ENCODE results near the gene FCHO2.
"Not testable (repeated sequence)": the region's sequence is repeated elsewhere in the genome, so short reads cannot be mapped to it uniquely, and the experiment has no call there.

The FCHO2 gene

GRCh38 chr5:72956324-72957140, 691 bp downstream of the FCHO2 start:
- peak; percentile 1 to 4 for DNase-seq

GRCh38 chr5:72957337-72957736, 1.5 kb downstream of the FCHO2 start:
- DNase-seq = no peak

GRCh38 chr5:72959257-72959656, 3.4 kb downstream of the FCHO2 start:
- DNase-seq = no peak

GRCh38 chr5:72974481-72974880, 18.6 kb downstream of the FCHO2 start:
- not testable (repeated sequence) for DNase-seq

- not testable (repeated sequence) for DNase-seq
Observed at GRCh38 chr5:72976810-72977209, 21.0 kb downstream of the FCHO2 start.

- DNase-seq = no peak
Observed at GRCh38 chr5:72985719-72986118, 29.9 kb downstream of the FCHO2 start.

- no peak for DNase-seq
Observed at GRCh38 chr5:72988769-72989168, 32.9 kb downstream of the FCHO2 start.

- DNase-seq = no peak
Observed at GRCh38 chr5:72991394-72991793, 35.6 kb downstream of the FCHO2 start.

- no peak for DNase-seq
Observed at GRCh38 chr5:72994578-72994977, 38.7 kb downstream of the FCHO2 start.

- no peak for DNase-seq
Observed at GRCh38 chr5:72996632-72997031, 40.8 kb downstream of the FCHO2 start.

- DNase-seq = no peak
Observed at GRCh38 chr5:72999916-73000315, 44.1 kb downstream of the FCHO2 start.

- DNase-seq = no peak
Observed at GRCh38 chr5:73005886-73006285, 50.0 kb downstream of the FCHO2 start.

GRCh38 chr5:73007051-73007450, 51.2 kb downstream of the FCHO2 start:
- DNase-seq = no peak

- DNase-seq = no peak
Observed at GRCh38 chr5:73008831-73009230, 53.0 kb downstream of the FCHO2 start.

GRCh38 chr5:73011612-73012011, 55.8 kb downstream of the FCHO2 start:
- DNase-seq = not testable (repeated sequence)

GRCh38 chr5:73018892-73019291, 63.1 kb downstream of the FCHO2 start:
- DNase-seq = no peak

GRCh38 chr5:73019766-73020165, 63.9 kb downstream of the FCHO2 start:
- no peak for DNase-seq

- DNase-seq = no peak
Observed at GRCh38 chr5:73022471-73023169, 66.8 kb downstream of the FCHO2 start.

- not testable (repeated sequence) for DNase-seq
Observed at GRCh38 chr5:73024946-73025544, 69.2 kb downstream of the FCHO2 start.

- DNase-seq = no peak
Observed at GRCh38 chr5:73027361-73027760, 71.5 kb downstream of the FCHO2 start.

- DNase-seq = no peak
Observed at GRCh38 chr5:73027816-73028215, 72.0 kb downstream of the FCHO2 start.

- DNase-seq = no peak
Observed at GRCh38 chr5:73028991-73029595, 73.3 kb downstream of the FCHO2 start.

- no peak for DNase-seq
Observed at GRCh38 chr5:73030531-73030930, 74.7 kb downstream of the FCHO2 start.

Data from activated CD4-positive, alpha-beta T cell treated with anti-CD3 and anti-CD28 coated beads, Interleukin-2, amount 50 U/mL, for 4 hours (primary cell).